Measurements from ENCODE around the gene NSUN5. TPM values are rescaled to one million over a fixed set of nuclear protein-coding genes. Genes with fewer than 3 reads are reported as not detected.
"Not testable (repeated sequence)": the region's sequence is repeated elsewhere in the genome, so short reads cannot be mapped to it uniquely, and the experiment has no call there.

NSUN5 gene
- total RNA-seq, 2 donors from 2014 or later, result 17.3 to 35.0 TPM

DNA sequence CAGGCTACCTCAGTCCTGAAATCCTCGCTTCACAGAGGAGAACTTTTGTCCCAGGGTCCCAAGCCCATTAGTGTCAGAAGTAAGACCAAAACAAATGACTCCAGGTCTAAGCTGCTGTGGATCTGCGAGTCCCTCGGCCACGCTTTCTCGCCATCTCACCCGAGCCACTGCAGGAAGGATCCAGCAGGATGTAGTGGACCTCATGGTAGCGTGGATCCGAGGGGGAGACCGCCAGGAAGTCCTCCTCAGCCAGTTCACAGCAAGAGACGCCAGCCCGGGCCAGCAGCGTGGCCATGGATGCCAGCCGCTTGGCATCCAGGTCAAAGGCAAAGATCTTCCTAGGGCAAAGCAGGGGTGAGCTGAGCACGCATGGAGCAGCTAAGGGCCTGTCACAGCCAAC is 4.6 kb downstream of the NSUN5 start:
- Histone ChIP-seq H3K4me3 (no peak overlapping the region), H3K4me1 (peaks cover 3% of the 10 kb centered on the region), H3K27me3 (no peaks in the 10 kb centered on the region), H3K9ac (ENCODE audit: low read depth in 2 of 2, low read length in 2 of 2) (no peak overlapping the region), H3K27ac (no peak overlapping the region), H3K36me3 (no peaks in the 10 kb centered on the region), H3K9me3 (no peaks in the 10 kb centered on the region)
- intact Hi-C loops (cut with DNase I), result no loop called here
- TF ChIP-seq CTCF (IDR thresholded peaks at IDR 0.05), result no peak
- DNase-seq, result no peak

GRCh38 chr7:73303546-73303945 is 5.1 kb downstream of the NSUN5 start:
- Histone ChIP-seq H3K9me3 (no peaks in the 10 kb centered on the region), H3K9ac (ENCODE audit: low read depth in 2 of 2, low read length in 2 of 2) (no peak overlapping the region), H3K27me3 (no peaks in the 10 kb centered on the region), H3K27ac (no peak overlapping the region), H3K4me1 (no peaks in the 10 kb centered on the region), H3K4me3 (no peak overlapping the region), H3K36me3 (no peaks in the 10 kb centered on the region)
- intact Hi-C loops (cut with DNase I), result no loop called here
- DNase-seq, result no peak
- TF ChIP-seq CTCF (IDR thresholded peaks at IDR 0.05), result no peak

DNA sequence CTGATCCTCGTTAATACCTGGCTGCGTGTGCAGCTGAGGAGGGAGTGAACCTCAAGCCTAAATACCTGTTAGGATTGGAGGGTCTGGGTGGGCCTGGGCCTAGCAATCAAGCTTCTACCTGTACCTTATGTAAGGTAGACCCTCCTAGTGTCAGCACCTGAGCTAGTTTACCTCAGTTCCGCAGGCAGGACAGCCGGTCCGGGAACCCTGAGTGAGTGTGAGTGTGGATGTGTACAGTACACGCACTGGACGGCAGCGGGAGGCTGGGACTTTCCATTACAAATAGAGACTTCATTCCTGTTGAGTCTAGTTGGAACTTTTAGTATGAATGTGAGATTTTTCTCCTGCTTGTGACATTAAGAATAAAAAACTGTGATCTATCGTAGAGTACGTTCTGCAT is 5.8 kb downstream of the NSUN5 start:
- not testable (repeated sequence) for H3K9ac ChIP-seq (ENCODE audit: low read depth in 2 of 2, low read length in 2 of 2); H3K9me3 ChIP-seq

GRCh38 chr7:73301108-73301507 is 7.5 kb downstream of the NSUN5 start:
- H3K27ac ChIP-seq; DNase-seq; H3K4me1 ChIP-seq; H3K36me3 ChIP-seq; H3K4me3 ChIP-seq; H3K9ac ChIP-seq (ENCODE audit: low read depth in 2 of 2, low read length in 2 of 2); intact Hi-C loops (cut with DNase I); H3K9me3 ChIP-seq; H3K27me3 ChIP-seq: not testable (repeated sequence)

More for the DNA sequence above, 5.8 kb downstream of the NSUN5 start:
- H3K4me3 ChIP-seq; H3K27me3 ChIP-seq; H3K36me3 ChIP-seq; intact Hi-C loops (cut with DNase I); H3K4me1 ChIP-seq; H3K27ac ChIP-seq; DNase-seq: not testable (repeated sequence)

DNA sequence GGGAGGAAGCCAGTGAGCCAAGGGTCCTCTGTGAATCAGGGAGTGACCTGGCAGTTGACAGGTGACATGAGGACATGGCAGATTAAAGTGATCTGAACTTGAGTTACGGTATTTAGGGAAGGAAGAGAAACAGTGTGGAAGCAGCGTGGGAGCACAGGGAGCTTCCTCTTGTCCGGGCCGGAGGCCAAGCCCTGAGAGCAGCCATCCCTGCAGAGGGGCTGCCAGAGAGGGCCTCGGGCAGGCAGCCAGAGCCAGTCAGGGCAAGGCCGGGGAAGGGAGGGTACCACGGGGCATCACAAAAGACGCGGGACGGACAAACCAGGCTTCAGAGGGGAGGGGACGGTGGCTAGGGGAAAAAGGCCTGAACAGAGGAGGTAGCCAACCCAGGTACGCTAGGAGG is 8.8 kb downstream of the NSUN5 start:
- DNase-seq; H3K9me3 ChIP-seq; H3K36me3 ChIP-seq; intact Hi-C loops (cut with DNase I); H3K9ac ChIP-seq (ENCODE audit: low read depth in 2 of 2, low read length in 2 of 2); H3K4me1 ChIP-seq; H3K27me3 ChIP-seq; H3K27ac ChIP-seq; H3K4me3 ChIP-seq: not testable (repeated sequence)

GRCh38 chr7:73297706-73298105 is 10.9 kb downstream of the NSUN5 start:
- H3K4me3 ChIP-seq; intact Hi-C loops (cut with DNase I); H3K27me3 ChIP-seq; H3K9me3 ChIP-seq; H3K27ac ChIP-seq; H3K36me3 ChIP-seq; DNase-seq; H3K4me1 ChIP-seq; H3K9ac ChIP-seq (ENCODE audit: low read depth in 2 of 2, low read length in 2 of 2): not testable (repeated sequence)

DNA sequence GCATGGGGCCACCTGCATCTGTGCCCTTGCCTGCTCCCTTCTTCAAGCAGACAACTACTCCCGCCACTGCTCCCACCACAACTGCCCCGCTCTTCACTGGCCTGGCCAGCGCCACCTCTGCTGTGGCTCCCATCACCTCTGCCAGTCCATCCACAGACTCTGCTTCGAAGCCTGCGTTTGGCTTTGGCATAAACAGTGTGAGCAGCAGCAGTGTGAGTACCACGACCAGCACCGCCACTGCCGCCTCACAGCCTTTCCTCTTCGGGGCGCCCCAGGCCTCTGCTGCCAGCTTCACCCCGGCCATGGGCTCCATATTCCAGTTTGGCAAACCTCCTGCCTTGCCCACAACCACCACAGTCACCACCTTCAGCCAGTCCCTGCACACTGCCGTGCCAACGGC is 11.4 kb downstream of the NSUN5 start:
- H3K36me3 ChIP-seq; intact Hi-C loops (cut with DNase I); H3K9me3 ChIP-seq; H3K4me1 ChIP-seq; DNase-seq; H3K9ac ChIP-seq (ENCODE audit: low read depth in 2 of 2, low read length in 2 of 2); H3K4me3 ChIP-seq; H3K27ac ChIP-seq; H3K27me3 ChIP-seq: not testable (repeated sequence)

DNA sequence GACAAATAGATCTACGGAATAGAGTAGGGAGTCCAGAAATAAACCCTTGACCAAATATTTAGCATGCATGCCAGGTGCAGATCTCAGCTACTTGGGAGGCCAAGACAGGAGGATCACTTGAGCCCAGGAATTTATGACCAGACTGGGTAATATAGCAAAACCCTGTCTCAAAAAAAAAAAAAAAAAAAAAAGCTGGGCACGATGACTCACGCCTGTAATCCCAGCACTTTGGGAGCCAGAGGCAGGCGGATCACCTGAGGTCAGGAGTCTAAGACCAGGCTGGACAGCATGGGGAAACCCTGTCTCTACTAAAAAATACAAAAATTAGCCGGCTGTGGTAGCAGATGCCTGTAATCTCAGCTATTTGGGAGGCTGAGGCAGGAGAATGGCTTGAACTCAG is 31.4 kb downstream of the NSUN5 start:
- DNase-seq; H3K9me3 ChIP-seq; H3K4me3 ChIP-seq; intact Hi-C loops (cut with DNase I); H3K27ac ChIP-seq; H3K4me1 ChIP-seq; H3K36me3 ChIP-seq; H3K9ac ChIP-seq (ENCODE audit: low read depth in 2 of 2, low read length in 2 of 2); H3K27me3 ChIP-seq: not testable (repeated sequence)

DNA sequence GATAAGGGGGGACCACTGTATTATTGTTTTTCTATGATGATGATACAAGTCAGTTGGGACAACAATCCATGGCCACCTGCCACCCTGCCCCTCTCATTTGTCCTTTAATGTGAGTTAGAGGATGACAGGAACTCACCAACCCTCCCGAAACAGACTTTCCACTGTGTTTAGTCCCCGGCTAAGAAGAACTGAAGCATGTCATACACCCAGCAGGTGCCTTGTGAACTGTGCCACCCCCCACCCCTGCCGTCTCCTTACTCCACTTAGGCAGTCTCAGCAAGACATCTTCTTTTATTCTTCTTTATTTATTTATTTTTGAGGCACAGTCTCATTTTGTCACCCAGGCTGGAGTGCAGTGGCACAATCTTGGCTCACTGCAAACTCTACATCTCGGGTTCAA is 40.8 kb downstream of the NSUN5 start:
- intact Hi-C loops (cut with DNase I); H3K36me3 ChIP-seq; H3K27ac ChIP-seq; H3K4me1 ChIP-seq; H3K9ac ChIP-seq (ENCODE audit: low read depth in 2 of 2, low read length in 2 of 2); H3K4me3 ChIP-seq; H3K27me3 ChIP-seq; H3K9me3 ChIP-seq; DNase-seq: not testable (repeated sequence)

DNA sequence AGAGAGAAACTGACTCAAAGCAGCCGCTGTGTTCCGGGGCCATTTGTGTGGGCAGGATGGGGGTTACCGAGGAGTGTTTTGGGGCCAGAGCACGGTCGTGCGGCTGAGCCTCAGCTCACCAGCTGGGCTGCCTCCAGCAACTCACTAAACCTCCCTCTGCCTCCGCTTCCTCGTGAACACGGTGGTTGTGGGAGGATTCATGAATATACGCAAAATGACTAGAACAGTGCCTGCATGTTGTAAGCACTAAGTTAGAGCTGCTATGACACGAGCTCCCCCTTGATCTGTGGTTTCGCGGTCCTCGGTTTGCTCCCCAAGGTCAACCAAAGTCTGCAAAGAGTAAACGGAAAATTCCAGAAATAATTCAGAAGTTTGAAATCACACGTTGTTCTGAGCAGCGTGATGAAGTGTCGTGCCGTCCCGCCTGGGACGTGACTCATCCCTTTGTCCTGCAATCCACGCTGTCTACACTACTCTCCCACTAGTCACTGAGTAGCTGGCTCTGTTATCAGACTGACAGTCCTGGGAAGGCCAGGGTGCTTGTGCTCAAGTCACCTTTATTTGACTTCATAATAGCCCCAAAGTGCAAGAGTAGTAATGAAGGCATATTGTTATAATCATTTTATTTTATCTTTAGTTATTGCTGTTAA is 41.8 kb downstream of the NSUN5 start:
- not testable (repeated sequence) for H3K27me3 ChIP-seq, H3K27ac ChIP-seq

DNA sequence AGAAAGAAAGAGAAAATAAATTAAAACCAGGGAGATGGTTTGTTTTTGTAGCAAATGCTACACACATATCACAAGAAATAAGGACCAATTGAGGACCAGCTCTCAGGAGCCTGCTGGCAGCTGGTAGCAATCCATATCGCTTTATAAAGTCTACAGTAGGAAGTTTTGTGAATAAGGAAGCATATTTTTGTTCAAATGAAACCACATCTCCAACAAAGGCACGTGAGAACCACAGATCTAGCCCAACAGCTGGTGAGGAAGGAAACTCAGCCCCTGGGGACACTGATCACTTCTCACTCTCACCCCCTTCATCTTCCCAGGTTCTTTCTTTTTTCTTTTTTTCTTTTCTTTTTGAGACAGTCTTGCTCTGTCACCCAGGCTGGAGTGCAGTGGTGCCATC is 46.2 kb downstream of the NSUN5 start:
- H3K36me3 ChIP-seq; H3K27ac ChIP-seq; H3K9ac ChIP-seq (ENCODE audit: low read depth in 2 of 2, low read length in 2 of 2); H3K27me3 ChIP-seq; DNase-seq; H3K4me3 ChIP-seq; H3K4me1 ChIP-seq; H3K9me3 ChIP-seq; intact Hi-C loops (cut with DNase I): not testable (repeated sequence)

More for the DNA sequence above, 41.8 kb downstream of the NSUN5 start:
- DNase-seq; H3K36me3 ChIP-seq; H3K4me3 ChIP-seq; H3K9me3 ChIP-seq; H3K4me1 ChIP-seq; intact Hi-C loops (cut with DNase I); H3K9ac ChIP-seq (ENCODE audit: low read depth in 2 of 2, low read length in 2 of 2): not testable (repeated sequence)
